NB4 (cell line): ENCODE data around the gene ARHGAP15.

ENCODE experiments used
- POLR2A ChIP-seq: IDR thresholded peaks from 2 replicates; pipeline ENCODE4 v1.6.1; 2011; ENCODE audit warnings: mild to moderate bottlenecking; ENCODE audit not compliant: insufficient read length; ENCODE audit errors: extremely low read depth
- TF ChIP-seq, protein P1 (sequence below): IDR thresholded peaks from one replicate; pipeline ENCODE4 v1.5.1; 2012; ENCODE audit warnings: low read depth, low read length

DNA sequence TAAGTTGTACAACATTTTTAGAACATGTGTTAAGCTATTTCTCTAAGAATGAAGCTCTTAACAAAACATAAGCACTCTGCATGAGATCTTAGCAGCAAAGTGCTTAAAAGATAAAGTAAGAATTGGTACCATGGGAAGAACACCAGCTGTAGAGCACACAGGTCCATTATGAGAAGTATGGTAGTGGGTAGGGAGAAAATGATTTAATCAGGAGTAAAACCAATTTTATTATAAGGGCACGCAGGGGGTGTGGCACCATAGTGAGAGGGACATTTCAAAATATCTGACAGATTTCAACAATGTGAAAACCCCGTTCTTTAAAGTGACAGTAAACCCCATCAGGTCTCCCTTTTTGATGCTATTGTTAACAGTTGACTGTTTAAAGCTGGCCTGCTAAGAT, 492.9 kb downstream of the ARHGAP15 start:
- TF ChIP-seq POLR2A: no peak
- TF ChIP-seq, protein P1, sequence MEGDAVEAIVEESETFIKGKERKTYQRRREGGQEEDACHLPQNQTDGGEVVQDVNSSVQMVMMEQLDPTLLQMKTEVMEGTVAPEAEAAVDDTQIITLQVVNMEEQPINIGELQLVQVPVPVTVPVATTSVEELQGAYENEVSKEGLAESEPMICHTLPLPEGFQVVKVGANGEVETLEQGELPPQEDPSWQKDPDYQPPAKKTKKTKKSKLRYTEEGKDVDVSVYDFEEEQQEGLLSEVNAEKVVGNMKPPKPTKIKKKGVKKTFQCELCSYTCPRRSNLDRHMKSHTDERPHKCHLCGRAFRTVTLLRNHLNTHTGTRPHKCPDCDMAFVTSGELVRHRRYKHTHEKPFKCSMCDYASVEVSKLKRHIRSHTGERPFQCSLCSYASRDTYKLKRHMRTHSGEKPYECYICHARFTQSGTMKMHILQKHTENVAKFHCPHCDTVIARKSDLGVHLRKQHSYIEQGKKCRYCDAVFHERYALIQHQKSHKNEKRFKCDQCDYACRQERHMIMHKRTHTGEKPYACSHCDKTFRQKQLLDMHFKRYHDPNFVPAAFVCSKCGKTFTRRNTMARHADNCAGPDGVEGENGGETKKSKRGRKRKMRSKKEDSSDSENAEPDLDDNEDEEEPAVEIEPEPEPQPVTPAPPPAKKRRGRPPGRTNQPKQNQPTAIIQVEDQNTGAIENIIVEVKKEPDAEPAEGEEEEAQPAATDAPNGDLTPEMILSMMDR: no peak
